Astrocyte of the spinal cord (primary cell): ENCODE data around the gene HOXD8.

ENCODE experiments used
- DNase-seq: peaks from one replicate; pipeline ENCODE4 v3.0.0; 2011; ENCODE audit warnings: low read depth, low spot score
- H3K4me3 ChIP-seq: 2 replicates; pipeline ENCODE4 v1.5.1; 2011; ENCODE audit warnings: low read depth, mild to moderate bottlenecking, low read length, moderate library complexity
- CTCF ChIP-seq: IDR thresholded peaks from 2 replicates; pipeline ENCODE4 v1.5.1; 2012; ENCODE audit warnings: low read depth, mild to moderate bottlenecking, low read length, inconsistent platforms
- in situ Hi-C: cut with HindIII; loops from 2 replicates; pipeline ENCODE4 v1.10.0; 2017; ENCODE audit warnings: low sequenced_read_pairs

HOXD8 gene

GRCh38 chr2:176117823-176118371 is 11.6 kb upstream of the HOXD8 start:
- in situ Hi-C loops, result no loop called here
- TF ChIP-seq CTCF, result no peak
- H3K4me3 ChIP-seq, result no peak overlapping the region
- DNase-seq, result no peak

GRCh38 chr2:176118601-176119339 is 10.7 kb upstream of the HOXD8 start:
- in situ Hi-C loops, result no loop called here
- no peak for DNase-seq
- H3K4me3 ChIP-seq, result no peak overlapping the region
- peak; percentile 53 for TF ChIP-seq CTCF

- TF ChIP-seq CTCF, result no peak
- no peak overlapping the region for H3K4me3 ChIP-seq
- DNase-seq, result no peak
- in situ Hi-C loops, result no loop called here
Observed at GRCh38 chr2:176120364-176121189, 8.9 kb upstream of the HOXD8 start.

- H3K4me3 ChIP-seq, result no peak overlapping the region
- DNase-seq, result no peak
- in situ Hi-C loops, result no loop called here
- no peak for TF ChIP-seq CTCF
Observed at GRCh38 chr2:176121190-176122051, 8.1 kb upstream of the HOXD8 start.

- peak; percentile 67 for DNase-seq
- no peak for TF ChIP-seq CTCF
- H3K4me3 ChIP-seq, result peak overlapping the region; percentile 25
- in situ Hi-C loops, result no loop called here
Observed at GRCh38 chr2:176122052-176122682, 7.3 kb upstream of the HOXD8 start.
